ENCODE results near the gene SRPRB.

The SRPRB gene

GRCh38 chr3:133804896-133805295 is 719 bp upstream of the SRPRB start:
- TF ChIP-seq CTCF (IDR thresholded peaks at IDR 0.05) = no peak

- no peak for TF ChIP-seq CTCF (IDR thresholded peaks at IDR 0.05)
Observed at GRCh38 chr3:133805384-133805701, 272 bp upstream of the SRPRB start.

- no peak for TF ChIP-seq CTCF (IDR thresholded peaks at IDR 0.05)
Observed at GRCh38 chr3:133812872-133813271, 7.3 kb downstream of the SRPRB start.

GRCh38 chr3:133815386-133815785 is 9.8 kb downstream of the SRPRB start:
- no peak for TF ChIP-seq CTCF (IDR thresholded peaks at IDR 0.05)

GRCh38 chr3:133820129-133820528 is 14.5 kb downstream of the SRPRB start:
- no peak for TF ChIP-seq CTCF (IDR thresholded peaks at IDR 0.05)

- TF ChIP-seq CTCF (IDR thresholded peaks at IDR 0.05) = no peak
Observed at GRCh38 chr3:133820889-133821675, 15.5 kb downstream of the SRPRB start.

GRCh38 chr3:133821767-133822638 is 16.4 kb downstream of the SRPRB start:
- no peak for TF ChIP-seq CTCF (IDR thresholded peaks at IDR 0.05)

Data from LNCAP (cell line).